ENCODE data around the gene ZNF266. TPM values are rescaled to one million over a fixed set of nuclear protein-coding genes. Genes with fewer than 3 reads are reported as not detected.

Gene ZNF266
- total RNA-seq, 2 experiments from 2014 or later = 22.1 to 39.0 TPM

- no peaks in the 10 kb centered on the region for H3K9me2 ChIP-seq (ENCODE audit: insufficient read depth, low read length)
- H3K79me2 ChIP-seq (ENCODE audit: insufficient read depth, low read depth, low read length) = peaks cover 38% of the 10 kb centered on the region
- peaks cover 22% of the 10 kb centered on the region for H3K36me3 ChIP-seq (ENCODE audit: insufficient read depth, low read length)
- CTCF ChIA-PET (ENCODE audit: unreplicated experiment) = no interaction called here
- H4K20me1 ChIP-seq (ENCODE audit: insufficient read depth, low read length) = peaks cover 4% of the 10 kb centered on the region; the same call in 1 of the 2 replicates
- intact Hi-C loops (cut with micrococcal nuclease; ENCODE audit: unreplicated experiment) = loop anchor here (10.0 kb wide), 2 partner anchors 302 to 358 kb away; no protein-coding TSS in a partner anchor
- no peaks in the 10 kb centered on the region for H3K9me3 ChIP-seq (ENCODE audit: low read length)
- TF ChIP-seq EZH2phosphoT487 (IDR thresholded peaks at IDR 0.05; ENCODE audit: borderline replicate concordance, low read depth, low read length) (no peak), CTCF (conservative IDR thresholded peaks at IDR 0.05; ENCODE audit: low read length) (no peak)
- no TSS peak for BruUV-seq (replicated peaks)
- peak overlapping the region; percentile 94 for H3K4me2 ChIP-seq (ENCODE audit: low read length)
- peak overlapping the region; percentile 93 for H3K4me3 ChIP-seq (ENCODE audit: low read depth, low read length, poor library complexity, severe bottlenecking)
- peak overlapping the region; percentile 83; the same call in 1 of the 2 replicates for H2AFZ ChIP-seq (ENCODE audit: low read length)
- POLR2A ChIA-PET = no interaction called here
- peaks cover 24% of the 10 kb centered on the region for H3K4me1 ChIP-seq (ENCODE audit: insufficient read depth, low read length, poor library complexity, severe bottlenecking)
- H3K27ac ChIP-seq (ENCODE audit: low read depth, low read length, poor library complexity, severe bottlenecking) = no peak overlapping the region
- no peak for DNase-seq (ENCODE audit: low spot score)
Observed at GRCh38 chr19:9436358-9436757, 985 bp upstream of the ZNF266 start.

GRCh38 chr19:9431475-9431874, 3.9 kb downstream of the ZNF266 start:
- TF ChIP-seq EZH2phosphoT487 (IDR thresholded peaks at IDR 0.05; ENCODE audit: borderline replicate concordance, low read depth, low read length) = no peak
- peak; percentile 74 for TF ChIP-seq CTCF (conservative IDR thresholded peaks at IDR 0.05; ENCODE audit: low read length)
- no peaks in the 10 kb centered on the region for H3K9me3 ChIP-seq (ENCODE audit: low read length)
- no peak overlapping the region for H3K4me3 ChIP-seq (ENCODE audit: low read depth, low read length, poor library complexity, severe bottlenecking)
- CTCF ChIA-PET (ENCODE audit: unreplicated experiment) = no interaction called here
- no peak overlapping the region for H3K4me2 ChIP-seq (ENCODE audit: low read length)
- POLR2A ChIA-PET = no interaction called here
- no peak overlapping the region for H3K27ac ChIP-seq (ENCODE audit: low read depth, low read length, poor library complexity, severe bottlenecking)
- H4K20me1 ChIP-seq (ENCODE audit: insufficient read depth, low read length) = peaks cover 4% of the 10 kb centered on the region; the same call in 1 of the 2 replicates
- DNase-seq (ENCODE audit: low spot score) = peak; percentile 33
- H3K4me1 ChIP-seq (ENCODE audit: insufficient read depth, low read length, poor library complexity, severe bottlenecking) = peaks cover 20% of the 10 kb centered on the region
- no peak overlapping the region for H2AFZ ChIP-seq (ENCODE audit: low read length)
- intact Hi-C loops (cut with micrococcal nuclease; ENCODE audit: unreplicated experiment) = loop anchor here (5.0 to 10.0 kb wide), 3 partner anchors 109 to 363 kb away; partner anchors contain the start of gene ZNF559
- no peaks in the 10 kb centered on the region for H3K9me2 ChIP-seq (ENCODE audit: insufficient read depth, low read length)
- no TSS peak for BruUV-seq (replicated peaks)
- peaks cover 34% of the 10 kb centered on the region for H3K79me2 ChIP-seq (ENCODE audit: insufficient read depth, low read depth, low read length)
- H3K36me3 ChIP-seq (ENCODE audit: insufficient read depth, low read length) = peaks cover 66% of the 10 kb centered on the region

GRCh38 chr19:9430444-9430843, 4.9 kb downstream of the ZNF266 start:
- Histone ChIP-seq H3K27ac (ENCODE audit: low read depth, low read length, poor library complexity, severe bottlenecking) (no peak overlapping the region), H3K79me2 (ENCODE audit: insufficient read depth, low read depth, low read length) (peaks cover 27% of the 10 kb centered on the region), H2AFZ (ENCODE audit: low read length) (no peak overlapping the region), H3K36me3 (ENCODE audit: insufficient read depth, low read length) (peaks cover 76% of the 10 kb centered on the region), H3K4me3 (ENCODE audit: low read depth, low read length, poor library complexity, severe bottlenecking) (no peak overlapping the region), H3K9me2 (ENCODE audit: insufficient read depth, low read length) (no peaks in the 10 kb centered on the region), H3K4me2 (ENCODE audit: low read length) (no peak overlapping the region), H3K4me1 (ENCODE audit: insufficient read depth, low read length, poor library complexity, severe bottlenecking) (peaks cover 13% of the 10 kb centered on the region), H4K20me1 (ENCODE audit: insufficient read depth, low read length) (peaks cover 4% of the 10 kb centered on the region; the same call in 1 of the 2 replicates), H3K9me3 (ENCODE audit: low read length) (no peaks in the 10 kb centered on the region)
- intact Hi-C loops (cut with micrococcal nuclease; ENCODE audit: unreplicated experiment) = loop anchor here (5.0 to 10.0 kb wide), 3 partner anchors 108 to 364 kb away; partner anchors contain the start of gene ZNF559
- ChIA-PET POLR2A (no interaction called here), CTCF (ENCODE audit: unreplicated experiment) (no interaction called here)
- TF ChIP-seq CTCF (conservative IDR thresholded peaks at IDR 0.05; ENCODE audit: low read length) (no peak), EZH2phosphoT487 (IDR thresholded peaks at IDR 0.05; ENCODE audit: borderline replicate concordance, low read depth, low read length) (no peak)
- DNase-seq (ENCODE audit: low spot score) = no peak
- BruUV-seq (replicated peaks) = no TSS peak

Data from OCI-LY7 (cell line).